Measurements from ENCODE around the gene SUPV3L1. TPM values are rescaled to one million over a fixed set of nuclear protein-coding genes. Genes with fewer than 3 reads are reported as not detected.

SUPV3L1 gene
- total RNA-seq, 1 donor from 2014 or later, result 36.8 TPM

DNA sequence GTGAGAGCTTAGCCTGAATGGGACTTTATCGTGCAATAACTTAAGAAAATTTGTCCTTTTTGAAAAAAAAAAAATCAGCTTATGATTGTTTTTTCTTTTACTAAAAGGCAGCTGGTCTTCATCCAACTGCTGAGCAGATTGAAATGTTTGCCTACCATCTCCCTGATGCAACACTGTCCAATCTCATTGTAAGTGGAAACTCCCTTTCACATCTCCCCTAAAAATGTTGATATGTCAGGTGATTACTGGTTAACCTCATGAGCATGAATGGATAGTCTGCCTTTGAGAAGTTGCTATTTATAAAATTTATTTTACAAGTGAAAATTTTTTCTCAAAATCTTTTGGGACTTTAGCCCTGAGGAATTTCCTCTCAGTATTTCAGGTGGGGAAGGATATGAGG lies 22.3 kb downstream of the SUPV3L1 start:
- TF ChIP-seq, protein P1, sequence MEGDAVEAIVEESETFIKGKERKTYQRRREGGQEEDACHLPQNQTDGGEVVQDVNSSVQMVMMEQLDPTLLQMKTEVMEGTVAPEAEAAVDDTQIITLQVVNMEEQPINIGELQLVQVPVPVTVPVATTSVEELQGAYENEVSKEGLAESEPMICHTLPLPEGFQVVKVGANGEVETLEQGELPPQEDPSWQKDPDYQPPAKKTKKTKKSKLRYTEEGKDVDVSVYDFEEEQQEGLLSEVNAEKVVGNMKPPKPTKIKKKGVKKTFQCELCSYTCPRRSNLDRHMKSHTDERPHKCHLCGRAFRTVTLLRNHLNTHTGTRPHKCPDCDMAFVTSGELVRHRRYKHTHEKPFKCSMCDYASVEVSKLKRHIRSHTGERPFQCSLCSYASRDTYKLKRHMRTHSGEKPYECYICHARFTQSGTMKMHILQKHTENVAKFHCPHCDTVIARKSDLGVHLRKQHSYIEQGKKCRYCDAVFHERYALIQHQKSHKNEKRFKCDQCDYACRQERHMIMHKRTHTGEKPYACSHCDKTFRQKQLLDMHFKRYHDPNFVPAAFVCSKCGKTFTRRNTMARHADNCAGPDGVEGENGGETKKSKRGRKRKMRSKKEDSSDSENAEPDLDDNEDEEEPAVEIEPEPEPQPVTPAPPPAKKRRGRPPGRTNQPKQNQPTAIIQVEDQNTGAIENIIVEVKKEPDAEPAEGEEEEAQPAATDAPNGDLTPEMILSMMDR (IDR thresholded peaks at IDR 0.05; ENCODE audit: borderline replicate concordance), result no peak
- DNase-seq, result no peak
- Histone ChIP-seq H3K27me3 (ENCODE audit: low read depth) (no peaks in the 10 kb centered on the region), H3K4me1 (no peaks in the 10 kb centered on the region), H3K36me3 (peaks cover 94% of the 10 kb centered on the region), H3K9me3 (replicated peaks) (no peaks in the 10 kb centered on the region), H3K4me3 (no peak overlapping the region), H3K27ac (replicated peaks) (no peak overlapping the region)
- intact Hi-C loops (cut with micrococcal nuclease), result no loop called here

DNA sequence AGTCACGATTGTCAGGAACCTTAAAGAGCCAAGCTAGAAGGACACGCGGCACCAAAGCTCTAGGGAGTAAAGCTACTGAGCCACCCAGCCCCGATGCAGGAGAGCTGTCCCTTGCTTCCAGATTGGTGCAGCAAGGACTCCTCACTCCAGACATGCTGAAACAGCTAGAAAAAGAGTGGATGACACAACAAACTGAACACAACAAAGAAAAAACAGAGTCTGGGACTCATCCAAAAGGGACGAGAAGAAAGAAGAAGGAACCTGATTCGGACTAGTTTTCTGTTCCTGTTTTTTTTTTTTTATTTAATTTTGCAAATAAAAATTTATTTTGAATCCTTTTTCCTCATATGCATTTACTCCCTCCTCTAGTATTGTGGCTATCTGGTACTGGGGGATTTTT lies 28.7 kb downstream of the SUPV3L1 start:
- peaks cover 59% of the 10 kb centered on the region for H3K36me3 ChIP-seq
- no peak overlapping the region for H3K4me3 ChIP-seq
- H3K27ac ChIP-seq (replicated peaks), result no peak overlapping the region
- intact Hi-C loops (cut with micrococcal nuclease), result no loop called here
- no peak for DNase-seq
- no peaks in the 10 kb centered on the region for H3K9me3 ChIP-seq (replicated peaks)
- TF ChIP-seq, protein P1 (IDR thresholded peaks at IDR 0.05; ENCODE audit: borderline replicate concordance), result no peak
- H3K27me3 ChIP-seq (ENCODE audit: low read depth), result no peaks in the 10 kb centered on the region
- no peaks in the 10 kb centered on the region for H3K4me1 ChIP-seq

DNA sequence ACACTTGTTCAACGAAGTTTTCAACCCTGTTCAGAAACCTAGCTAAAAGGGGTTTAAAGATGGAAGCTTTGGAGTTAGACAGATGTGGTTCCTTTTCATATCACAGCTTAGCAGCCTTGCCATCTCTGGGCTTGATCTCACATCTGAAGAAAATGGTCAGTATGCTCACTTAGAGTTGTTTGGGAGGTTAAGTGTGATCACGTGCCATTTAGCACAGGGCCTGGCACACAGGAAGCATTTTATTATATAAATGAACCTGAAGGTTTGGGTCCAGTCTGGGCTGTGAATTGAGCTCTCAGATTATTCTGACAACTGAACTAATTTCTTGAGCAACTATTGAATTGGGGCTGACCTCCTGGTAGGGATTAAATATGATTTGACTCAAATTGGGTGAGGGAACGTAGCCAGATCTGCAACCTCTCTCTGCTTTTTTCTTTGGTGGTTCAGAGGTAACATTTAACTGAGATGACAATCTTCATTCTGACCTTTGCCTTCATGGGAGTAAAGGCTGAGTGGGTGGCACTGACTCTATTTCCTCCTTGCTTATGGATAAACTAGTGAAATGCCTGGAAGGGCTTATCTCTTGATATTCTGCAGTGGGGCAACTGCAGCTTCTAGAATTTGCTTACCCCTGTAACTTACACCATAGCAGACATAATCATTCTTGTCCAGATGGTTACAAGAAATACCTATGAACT lies 29.9 kb downstream of the SUPV3L1 start:
- Histone ChIP-seq H3K9me3 (replicated peaks) (peaks cover 6% of the 10 kb centered on the region), H3K27me3 (ENCODE audit: low read depth) (no peaks in the 10 kb centered on the region), H3K4me3 (no peak overlapping the region), H3K27ac (replicated peaks) (no peak overlapping the region), H3K4me1 (no peaks in the 10 kb centered on the region), H3K36me3 (peaks cover 48% of the 10 kb centered on the region)
- TF ChIP-seq, protein P1 (IDR thresholded peaks at IDR 0.05; ENCODE audit: borderline replicate concordance), result no peak
- no peak for DNase-seq
- intact Hi-C loops (cut with micrococcal nuclease), result no loop called here

DNA sequence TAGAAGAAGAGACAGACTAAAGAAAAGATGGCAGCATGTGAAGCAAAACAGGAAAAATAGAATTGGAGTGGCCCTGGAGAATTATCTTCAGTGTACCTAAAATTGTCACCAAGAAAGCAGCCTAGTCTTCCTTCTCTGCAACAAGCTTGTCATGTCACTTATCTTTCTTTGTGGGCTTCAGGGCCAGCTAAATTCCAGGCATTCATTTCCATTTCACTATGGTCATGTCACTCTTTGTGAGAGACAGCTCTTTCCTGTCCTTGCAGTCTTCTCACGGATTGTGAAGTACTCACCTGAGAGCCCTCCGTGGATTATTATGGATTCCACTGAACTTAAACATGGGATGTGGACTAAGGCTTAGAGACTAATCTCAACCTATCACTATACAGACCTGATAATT lies 31.1 kb downstream of the SUPV3L1 start:
- intact Hi-C loops (cut with micrococcal nuclease), result no loop called here
- no peaks in the 10 kb centered on the region for H3K27me3 ChIP-seq (ENCODE audit: low read depth)
- no peaks in the 10 kb centered on the region for H3K4me1 ChIP-seq
- H3K27ac ChIP-seq (replicated peaks), result no peak overlapping the region
- DNase-seq, result no peak
- H3K4me3 ChIP-seq, result no peak overlapping the region
- H3K36me3 ChIP-seq, result peaks cover 36% of the 10 kb centered on the region
- peaks cover 6% of the 10 kb centered on the region for H3K9me3 ChIP-seq (replicated peaks)
- TF ChIP-seq, protein P1 (IDR thresholded peaks at IDR 0.05; ENCODE audit: borderline replicate concordance), result no peak

DNA sequence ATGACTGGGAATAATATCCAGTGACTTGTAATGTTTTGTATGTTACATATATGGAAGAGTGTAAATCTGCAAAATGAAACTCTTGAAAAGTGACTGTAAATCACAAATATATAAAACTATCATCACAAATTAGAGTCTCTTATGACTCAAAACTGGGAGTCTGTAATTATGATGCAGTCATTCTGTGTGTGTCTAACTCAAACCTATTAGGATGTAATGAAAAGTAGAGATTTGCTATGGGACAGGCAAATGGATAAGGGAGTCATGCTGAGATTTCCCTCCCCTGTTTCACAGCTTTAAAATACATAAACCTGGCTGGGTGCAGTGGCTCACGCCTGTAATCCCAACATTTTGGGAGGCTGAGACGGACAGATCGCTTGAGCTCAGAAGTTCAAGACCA lies 31.5 kb downstream of the SUPV3L1 start:
- intact Hi-C loops (cut with micrococcal nuclease), result no loop called here
- H3K27me3 ChIP-seq (ENCODE audit: low read depth), result no peaks in the 10 kb centered on the region
- H3K9me3 ChIP-seq (replicated peaks), result peaks cover 6% of the 10 kb centered on the region
- H3K27ac ChIP-seq (replicated peaks), result no peak overlapping the region
- no peak for DNase-seq
- H3K36me3 ChIP-seq, result peaks cover 32% of the 10 kb centered on the region
- TF ChIP-seq, protein P1 (IDR thresholded peaks at IDR 0.05; ENCODE audit: borderline replicate concordance), result no peak
- H3K4me1 ChIP-seq, result no peaks in the 10 kb centered on the region
- no peak overlapping the region for H3K4me3 ChIP-seq
